Upper lobe of left lung (tissue), 6 donors: ENCODE measurements around the gene STAT3. TPM values are rescaled to one million over a fixed set of nuclear protein-coding genes. Genes with fewer than 3 reads are reported as not detected.
A peak's percentile ranks its signal among the peaks of the same experiment; 100 is the strongest.

ENCODE experiments used
- ATAC-seq, 2 donors: fragments of 200-7000 bp; cut with Tn5 transposase; one replicate each; pipeline ENCODE4 v1.9.1; 2022; ENCODE audit warnings: mild to moderate bottlenecking in 2 of 2, moderate library complexity in 2 of 2; ENCODE audit not compliant: low FRiP score in 2 of 2
- DNase-seq, 2 donors: peaks; one replicate each; pipeline ENCODE4 v3.0.0-alpha.2; 2019 to 2020
- H3K27ac ChIP-seq, 4 donors: fragments of 200-600 bp; sonication (generic); one replicate each; pipeline ENCODE4 v1.5.1; 2016 to 2019
- H3K27me3 ChIP-seq, 4 donors: fragments of 200-600 bp; sonication (generic); one replicate each; pipeline ENCODE4 v1.5.1; 2017 to 2019
- H3K36me3 ChIP-seq, 4 donors: fragments of 200-600 bp; sonication (generic); one replicate each; pipeline ENCODE4 v1.5.1; 2016 to 2019
- H3K4me1 ChIP-seq, 4 donors: fragments of 200-600 bp; sonication (generic); one replicate each; pipeline ENCODE4 v1.5.1; 2018 to 2019
- H3K4me3 ChIP-seq, 4 donors: fragments of 200-600 bp; sonication (generic); one replicate each; pipeline ENCODE4 v1.5.1; 2017 to 2019; ENCODE audit warnings: mild to moderate bottlenecking in 2 of 4, moderate library complexity in 1 of 4
- H3K9me3 ChIP-seq, 4 donors: fragments of 200-600 bp; sonication (generic); one replicate each; pipeline ENCODE4 v1.5.1; 2018 to 2019
- EP300 ChIP-seq, 4 donors: sonication (generic); formaldehyde crosslinking; IDR thresholded peaks; one replicate each; pipeline ENCODE4 v1.5.1; 2017; ENCODE audit warnings: antibody characterized with exemption in 4 of 4, control low read depth in 2 of 4
- POLR2A ChIP-seq, 4 donors: fragments of 450-650 bp; IDR thresholded peaks; one replicate each; pipeline ENCODE4 v1.5.1; 2016 to 2017; ENCODE audit warnings: antibody characterized with exemption in 4 of 4, mild to moderate bottlenecking in 2 of 4
- POLR2AphosphoS5 ChIP-seq, 2 donors: sonication (generic); formaldehyde crosslinking; IDR thresholded peaks; one replicate each; pipeline ENCODE4 v1.5.1; 2017; ENCODE audit warnings: antibody characterized with exemption in 2 of 2
- WGBS, 2 donors: methylation state at CpG; one replicate each; pipeline ENCODE4 v1.1.5; 2017 to 2018; 5-methylcytosine and 5-hydroxymethylcytosine counted together
- total RNA-seq, 6 donors: library from RNA; depleted of rRNA in 4 of 6; stranded (reverse); fragments of >200 nt in 4 of 6; gene quantifications; one replicate each; pipeline versions ENCODE4 v1.1.0 to v1.2.1, GENCODE V29; 2016 to 2021
- TF ChIP-seq, protein P1 (sequence below), 6 experiments: fragments of 450-650 bp in 4 of 6; fragments of 200-600 bp in 2 of 6; sonication (generic) in 2 of 6; IDR thresholded peaks; one replicate each; pipeline ENCODE4 v1.5.1; 2016 to 2019; ENCODE audit warnings: antibody characterized with exemption in 6 of 6
- donor health status: DM: no; HTN: no; CAD: no; lungs with moderate emphysema.
- donor health status: DM: no; HTN: yes; CAD: no; lungs with severe emphysema.

Gene STAT3
- total RNA-seq, 6 donors from 2014 or later, result 228 to 335 (median 264) TPM

DNA sequence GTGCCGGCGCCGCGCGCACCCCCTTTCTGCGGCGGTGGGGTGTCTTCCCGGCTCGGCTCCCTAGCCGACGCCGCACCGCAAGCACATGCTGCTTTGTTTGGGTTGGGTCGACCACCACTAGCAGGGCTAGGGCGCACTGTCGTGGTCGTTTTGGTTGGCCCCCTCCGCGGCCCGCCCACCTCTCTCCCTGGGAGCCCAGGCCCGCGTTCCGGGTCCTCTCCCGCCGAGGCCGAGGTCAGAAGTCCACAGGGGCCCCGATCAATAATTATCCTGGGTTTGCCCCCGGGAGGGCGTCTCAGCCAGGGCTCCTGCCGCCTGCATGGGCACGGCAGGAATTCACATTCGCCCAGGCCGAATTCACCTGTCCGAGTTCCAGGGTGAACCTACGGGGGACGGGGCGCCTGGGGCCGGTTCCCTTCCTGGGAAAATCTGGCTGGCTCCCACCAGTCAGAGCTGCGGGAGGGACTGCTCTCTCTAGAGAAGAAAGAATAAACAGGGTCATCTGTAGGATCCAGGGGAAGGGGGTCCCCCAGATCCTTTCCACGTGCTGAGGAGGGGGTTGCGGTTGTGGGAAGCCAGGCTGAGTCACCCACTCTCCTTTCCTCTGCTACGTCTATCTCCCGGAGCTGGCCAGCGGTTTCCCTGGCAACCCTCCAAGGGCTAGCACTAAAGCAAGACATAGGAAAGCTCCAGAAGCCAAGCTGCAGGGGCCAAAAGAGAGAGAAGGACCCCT, 111.5 kb downstream of the STAT3 start:
- Histone ChIP-seq H3K9me3 (no peaks in the 10 kb centered on the region), H3K36me3 (no peaks in the 10 kb centered on the region), H3K4me1 (peaks cover 19 to 43% (median 37%) of the 10 kb centered on the region in 4 donors), H3K27ac (peak overlapping the region; percentile 88 to 94 (median 89)), H3K4me3 (peak overlapping the region; percentile 40 to 96 (median 82)), H3K27me3 (no peaks in the 10 kb centered on the region)
- ATAC-seq (peak; percentile 49 to 68), DNase-seq (peak in 1 of 2 donors; percentile 89)
- TF ChIP-seq, protein P1, sequence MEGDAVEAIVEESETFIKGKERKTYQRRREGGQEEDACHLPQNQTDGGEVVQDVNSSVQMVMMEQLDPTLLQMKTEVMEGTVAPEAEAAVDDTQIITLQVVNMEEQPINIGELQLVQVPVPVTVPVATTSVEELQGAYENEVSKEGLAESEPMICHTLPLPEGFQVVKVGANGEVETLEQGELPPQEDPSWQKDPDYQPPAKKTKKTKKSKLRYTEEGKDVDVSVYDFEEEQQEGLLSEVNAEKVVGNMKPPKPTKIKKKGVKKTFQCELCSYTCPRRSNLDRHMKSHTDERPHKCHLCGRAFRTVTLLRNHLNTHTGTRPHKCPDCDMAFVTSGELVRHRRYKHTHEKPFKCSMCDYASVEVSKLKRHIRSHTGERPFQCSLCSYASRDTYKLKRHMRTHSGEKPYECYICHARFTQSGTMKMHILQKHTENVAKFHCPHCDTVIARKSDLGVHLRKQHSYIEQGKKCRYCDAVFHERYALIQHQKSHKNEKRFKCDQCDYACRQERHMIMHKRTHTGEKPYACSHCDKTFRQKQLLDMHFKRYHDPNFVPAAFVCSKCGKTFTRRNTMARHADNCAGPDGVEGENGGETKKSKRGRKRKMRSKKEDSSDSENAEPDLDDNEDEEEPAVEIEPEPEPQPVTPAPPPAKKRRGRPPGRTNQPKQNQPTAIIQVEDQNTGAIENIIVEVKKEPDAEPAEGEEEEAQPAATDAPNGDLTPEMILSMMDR (IDR thresholded peaks at IDR 0.05), result no peak
- TF ChIP-seq POLR2A (IDR thresholded peaks at IDR 0.05) (peak in 1 of 4 donors; percentile 12), EP300 (IDR thresholded peaks at IDR 0.05) (no peak), POLR2AphosphoS5 (IDR thresholded peaks at IDR 0.05) (peak in 1 of 2 donors; percentile 20)
- 0 to 1% methylated on average over 17 to 34 of the region's 44 CpGs for WGBS, 2 donors

DNA sequence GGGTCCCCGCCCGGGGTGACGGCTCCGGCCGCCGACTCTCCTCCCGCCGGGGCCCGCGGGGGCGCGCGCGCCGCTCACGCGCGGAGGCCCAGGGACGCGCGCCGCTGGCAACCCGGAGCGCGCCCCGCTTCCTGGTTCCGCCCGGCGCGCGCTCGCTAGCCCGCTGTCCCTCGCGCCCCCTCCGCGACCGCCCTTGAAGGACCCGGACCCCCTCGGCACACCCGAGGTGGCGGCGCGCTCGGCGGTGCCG, 112.0 kb downstream of the STAT3 start, which contains the start of gene STAT5B:
STAT5B (minus strand) TSS at position 33 of the 250 bp plus-strand sequence. CDS start 44,264 bp downstream, outside the sequence.
- WGBS, 2 donors, result no CpG with 5 or more reads among the region's 47 CpGs
- peaks cover 19 to 45% (median 40%) of the 10 kb centered on the region in 4 donors for H3K4me1 ChIP-seq

DNA sequence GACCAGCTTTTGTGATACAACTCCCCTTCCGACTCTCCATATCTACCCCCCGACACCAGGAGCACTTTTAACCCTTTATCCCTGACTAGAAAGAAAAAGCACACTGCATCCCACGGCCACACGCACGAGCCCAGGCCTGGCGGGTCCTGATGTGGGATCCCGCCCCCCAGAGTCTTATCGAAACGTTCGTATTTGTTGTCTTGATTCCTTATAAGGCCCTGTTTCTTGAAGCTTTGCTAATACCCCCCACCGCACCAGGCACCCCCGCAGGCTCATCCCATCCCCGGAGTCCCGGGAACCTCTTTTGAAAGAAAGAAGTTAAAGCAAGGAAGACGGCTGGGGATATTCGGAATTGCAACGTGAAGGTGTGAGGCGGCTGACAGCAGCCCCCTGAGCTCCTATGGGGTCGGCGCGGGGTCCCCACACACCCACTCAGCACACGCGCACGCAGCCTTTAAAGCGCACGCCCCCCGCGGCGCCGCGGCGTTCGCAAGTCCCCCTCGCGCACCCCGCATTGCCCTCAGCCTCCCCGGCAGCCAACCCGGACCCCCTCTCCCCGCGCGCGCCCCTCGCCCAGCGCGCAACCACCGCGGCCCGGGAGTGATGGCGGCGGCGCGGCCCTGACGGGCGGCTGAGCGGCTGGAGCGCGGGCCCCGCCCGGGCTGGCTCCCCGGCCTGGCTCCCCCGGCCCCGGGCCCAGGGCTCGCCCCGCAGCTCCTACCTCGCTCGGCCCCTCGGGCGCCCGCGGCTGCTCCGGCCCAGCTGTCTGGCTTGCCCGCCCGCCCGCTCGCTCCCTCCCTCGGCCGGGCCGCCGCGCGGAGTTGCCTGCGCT, 112.5 kb downstream of the STAT3 start:
- Histone ChIP-seq H3K36me3 (no peaks in the 10 kb centered on the region), H3K4me3 (peak overlapping the region; percentile 74 to 96 (median 86)), H3K27ac (peak overlapping the region; percentile 88 to 94 (median 89)), H3K27me3 (no peaks in the 10 kb centered on the region), H3K9me3 (no peaks in the 10 kb centered on the region), H3K4me1 (peaks cover 19 to 48% (median 41%) of the 10 kb centered on the region in 4 donors)
- ATAC-seq (peak; percentile 3 to 70), DNase-seq (peak; percentile 25 to 58)
- TF ChIP-seq EP300 (IDR thresholded peaks at IDR 0.05) (no peak), POLR2AphosphoS5 (IDR thresholded peaks at IDR 0.05) (no peak), POLR2A (IDR thresholded peaks at IDR 0.05) (peak in 1 of 4 donors; percentile 69)
- TF ChIP-seq, protein P1 (IDR thresholded peaks at IDR 0.05), result peak in 2 of 6 experiments; percentile 8 to 19
- WGBS, 2 donors, result 0% methylated on average over 17 to 42 of the region's 82 CpGs

More for the DNA sequence above, 112.0 kb downstream of the STAT3 start, which contains the start of gene STAT5B:
- Histone ChIP-seq H3K4me3 (peak within 1 kb of the TSS; percentile 74 to 96 (median 86)), H3K36me3 (no peaks in the 10 kb centered on the region), H3K9me3 (no peaks in the 10 kb centered on the region), H3K27me3 (no peaks in the 10 kb centered on the region), H3K27ac (peak within 1 kb of the TSS; percentile 88 to 94 (median 89))
- no peak for TF ChIP-seq EP300 (IDR thresholded peaks at IDR 0.05)
- peak; percentile 51 to 58 for TF ChIP-seq POLR2AphosphoS5 (IDR thresholded peaks at IDR 0.05)
- peak in 2 of 4 donors; percentile 56 to 57 for TF ChIP-seq POLR2A (IDR thresholded peaks at IDR 0.05)
- peak; percentile 86 to 92 for ATAC-seq
- peak; percentile 77 to 96 for DNase-seq

DNA sequence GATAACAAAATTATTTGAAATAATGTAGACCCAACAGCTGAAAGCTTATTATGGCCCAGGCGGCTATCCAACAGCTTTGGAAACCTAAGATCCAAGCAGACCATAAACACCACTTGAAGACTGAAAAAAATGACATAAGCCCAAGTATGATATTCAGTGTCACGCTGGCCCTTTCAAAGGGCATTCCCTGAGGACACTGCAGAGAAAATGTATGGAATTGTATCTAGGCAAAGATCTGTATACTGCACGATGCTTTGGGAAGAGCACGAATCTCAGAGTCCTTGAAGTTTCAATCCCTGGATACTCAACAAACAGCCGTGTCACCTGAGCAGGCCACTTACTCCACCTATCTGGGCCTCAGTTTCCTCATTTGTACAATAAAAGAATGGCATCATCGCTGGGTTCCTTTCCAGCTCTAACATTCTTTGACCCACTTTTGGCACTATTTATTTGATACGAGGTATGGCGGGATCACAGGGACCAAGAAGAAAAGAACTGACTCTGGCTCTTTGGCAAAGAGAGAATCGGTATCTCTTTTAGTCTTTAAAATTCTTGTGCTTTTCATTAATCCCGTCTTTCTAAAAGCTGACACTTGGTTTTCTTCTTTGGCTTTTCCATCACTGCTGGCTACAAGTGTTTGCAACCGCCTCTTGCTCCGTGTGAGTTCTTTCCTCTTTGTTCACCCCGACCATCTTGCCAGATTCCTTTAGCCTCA, 113.3 kb downstream of the STAT3 start:
- no peaks in the 10 kb centered on the region for H3K36me3 ChIP-seq
- H3K27me3 ChIP-seq, result no peaks in the 10 kb centered on the region
- peak overlapping the region; percentile 88 to 94 (median 89) for H3K27ac ChIP-seq
- DNase-seq (peak in 1 of 2 donors; percentile 18), ATAC-seq (no peak)
- peak overlapping the region; percentile 74 to 96 (median 86) for H3K4me3 ChIP-seq
- no peaks in the 10 kb centered on the region for H3K9me3 ChIP-seq
- WGBS, 2 donors, result 17 to 22% methylated on average over 13 of the region's 13 CpGs
- peaks cover 19 to 55% (median 44%) of the 10 kb centered on the region in 4 donors for H3K4me1 ChIP-seq
- no peak for TF ChIP-seq EP300 (IDR thresholded peaks at IDR 0.05)
- TF ChIP-seq, protein P1 (IDR thresholded peaks at IDR 0.05), result no peak
- no peak for TF ChIP-seq POLR2A (IDR thresholded peaks at IDR 0.05)
- no peak for TF ChIP-seq POLR2AphosphoS5 (IDR thresholded peaks at IDR 0.05)
